RWPE2 (cell line): ENCODE measurements around the gene DMRTC2.

Experiments
- ATAC-seq: fragments of 200-7000 bp; cut with Tn5 transposase; 3 replicates; pipeline ENCODE4 v1.9.1; 2021; ENCODE audit warnings: low read depth
- DNase-seq: peaks from one replicate; pipeline ENCODE4 v3.0.0-alpha.2; 2020; ENCODE audit warnings: low spot score
- H3K27ac ChIP-seq: fragments of 450-650 bp; 2 replicates; pipeline ENCODE4 v1.5.1; 2017; ENCODE audit warnings: mild to moderate bottlenecking; ENCODE audit not compliant: poor library complexity, severe bottlenecking
- H3K27me3 ChIP-seq: fragments of 250-450 bp; sonication (Bioruptor Pico); 2 replicates; pipeline ENCODE4 v1.5.1; 2021; ENCODE audit warnings: mild to moderate bottlenecking, moderate library complexity; ENCODE audit not compliant: insufficient read depth, poor library complexity, severe bottlenecking
- H3K36me3 ChIP-seq: fragments of 250-450 bp; sonication (Bioruptor Pico); 2 replicates; pipeline ENCODE4 v1.5.1; 2020; ENCODE audit warnings: low read depth, mild to moderate bottlenecking, moderate library complexity
- H3K4me1 ChIP-seq: fragments of 250-450 bp; sonication (Bioruptor Pico); 2 replicates; pipeline ENCODE4 v1.5.1; 2021; ENCODE audit warnings: mild to moderate bottlenecking, moderate library complexity; ENCODE audit not compliant: insufficient read depth, poor library complexity, severe bottlenecking
- H3K4me3 ChIP-seq: fragments of 250-450 bp; sonication (Bioruptor Pico); 2 replicates; pipeline ENCODE4 v1.5.1; 2021; ENCODE audit warnings: mild to moderate bottlenecking, moderate library complexity; ENCODE audit not compliant: severe bottlenecking
- H3K9me3 ChIP-seq: fragments of 250-450 bp; sonication (Bioruptor Pico); 2 replicates; pipeline ENCODE4 v1.5.1; 2021; ENCODE audit warnings: mild to moderate bottlenecking, moderate library complexity; ENCODE audit not compliant: severe bottlenecking
- TF ChIP-seq, protein P1 (sequence below): fragments of 450-650 bp; IDR thresholded peaks from one replicate; pipeline ENCODE4 v1.5.1; 2017; ENCODE audit warnings: mild to moderate bottlenecking, moderate library complexity; ENCODE audit not compliant: poor library complexity, severe bottlenecking

The DMRTC2 gene

DNA sequence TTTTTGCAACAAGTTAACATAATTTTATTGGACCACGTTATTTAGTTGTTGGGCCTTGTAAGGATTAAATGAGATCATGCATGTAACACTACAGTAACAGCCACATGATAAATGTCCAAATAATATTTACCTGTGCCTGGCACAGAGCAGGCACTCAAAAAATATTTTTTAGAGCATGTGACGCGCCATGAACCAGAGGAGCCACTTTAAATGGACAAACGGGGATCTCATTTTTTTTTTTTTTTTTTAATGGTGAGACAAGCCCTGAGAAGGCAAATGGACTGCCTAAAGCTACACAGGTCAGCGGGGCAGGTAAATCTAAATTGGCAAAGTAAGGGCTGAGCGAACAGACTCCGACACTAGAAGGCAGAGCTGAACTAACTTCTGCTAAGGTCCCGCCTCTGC, 14.4 kb downstream of the DMRTC2 start:
- no peak for ATAC-seq
- TF ChIP-seq, protein P1, sequence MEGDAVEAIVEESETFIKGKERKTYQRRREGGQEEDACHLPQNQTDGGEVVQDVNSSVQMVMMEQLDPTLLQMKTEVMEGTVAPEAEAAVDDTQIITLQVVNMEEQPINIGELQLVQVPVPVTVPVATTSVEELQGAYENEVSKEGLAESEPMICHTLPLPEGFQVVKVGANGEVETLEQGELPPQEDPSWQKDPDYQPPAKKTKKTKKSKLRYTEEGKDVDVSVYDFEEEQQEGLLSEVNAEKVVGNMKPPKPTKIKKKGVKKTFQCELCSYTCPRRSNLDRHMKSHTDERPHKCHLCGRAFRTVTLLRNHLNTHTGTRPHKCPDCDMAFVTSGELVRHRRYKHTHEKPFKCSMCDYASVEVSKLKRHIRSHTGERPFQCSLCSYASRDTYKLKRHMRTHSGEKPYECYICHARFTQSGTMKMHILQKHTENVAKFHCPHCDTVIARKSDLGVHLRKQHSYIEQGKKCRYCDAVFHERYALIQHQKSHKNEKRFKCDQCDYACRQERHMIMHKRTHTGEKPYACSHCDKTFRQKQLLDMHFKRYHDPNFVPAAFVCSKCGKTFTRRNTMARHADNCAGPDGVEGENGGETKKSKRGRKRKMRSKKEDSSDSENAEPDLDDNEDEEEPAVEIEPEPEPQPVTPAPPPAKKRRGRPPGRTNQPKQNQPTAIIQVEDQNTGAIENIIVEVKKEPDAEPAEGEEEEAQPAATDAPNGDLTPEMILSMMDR: no peak
- H3K27ac ChIP-seq: peak overlapping the region; percentile 87
- H3K36me3 ChIP-seq: peaks cover 39% of the 10 kb centered on the region
- no peaks in the 10 kb centered on the region for H3K9me3 ChIP-seq
- H3K4me1 ChIP-seq: peaks cover 13% of the 10 kb centered on the region
- peak overlapping the region; percentile 90 for H3K4me3 ChIP-seq
- DNase-seq: no peak
- H3K27me3 ChIP-seq: no peaks in the 10 kb centered on the region

DNA sequence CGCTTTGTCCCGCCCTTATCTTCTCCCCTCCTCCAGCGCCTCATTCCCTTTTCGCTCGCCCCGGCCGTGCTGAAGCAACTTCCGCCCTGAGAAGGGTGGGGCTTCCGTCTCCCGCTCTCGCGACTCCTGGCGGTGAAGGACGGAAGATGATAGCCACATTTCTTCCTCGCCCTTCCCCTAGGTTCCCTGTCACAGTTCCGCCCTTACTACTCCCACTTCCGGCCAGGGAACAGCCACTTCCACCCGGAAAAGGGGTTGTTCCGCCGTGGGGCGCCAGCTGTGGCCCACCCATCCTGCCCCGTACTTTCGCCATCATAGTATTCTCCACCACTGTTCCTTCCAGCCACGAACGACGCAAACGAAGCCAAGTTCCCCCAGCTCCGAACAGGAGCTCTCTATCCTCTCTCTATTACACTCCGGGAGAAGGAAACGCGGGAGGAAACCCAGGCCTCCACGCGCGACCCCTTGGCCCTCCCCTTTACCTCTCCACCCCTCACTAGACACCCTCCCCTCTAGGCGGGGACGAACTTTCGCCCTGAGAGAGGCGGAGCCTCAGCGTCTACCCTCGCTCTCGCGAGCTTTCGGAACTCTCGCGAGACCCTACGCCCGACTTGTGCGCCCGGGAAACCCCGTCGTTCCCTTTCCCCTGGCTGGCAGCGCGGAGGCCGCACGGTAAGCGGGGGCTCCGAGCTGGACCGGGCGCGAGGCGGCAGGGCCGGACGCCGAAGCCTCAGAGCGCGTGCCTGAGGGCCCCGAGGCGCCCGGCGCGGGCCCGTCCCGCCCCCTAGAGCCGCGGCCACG, 15.0 kb downstream of the DMRTC2 start, which contains the start of gene RPS19:
Gene RPS19 (plus strand): TSS at position 638 of the 801 bp plus-strand sequence. CDS start 520 bp downstream, outside the sequence.
- Histone ChIP-seq H3K27me3 (no peaks in the 10 kb centered on the region), H3K4me3 (peak within 1 kb of the TSS; percentile 90), H3K9me3 (no peaks in the 10 kb centered on the region), H3K36me3 (peaks cover 45% of the 10 kb centered on the region), H3K4me1 (peaks cover 13% of the 10 kb centered on the region), H3K27ac (peak within 1 kb of the TSS; percentile 87)
- peak; percentile 95 for DNase-seq
- ATAC-seq: peak; percentile 84
- TF ChIP-seq, protein P1: peak; percentile 66

DNA sequence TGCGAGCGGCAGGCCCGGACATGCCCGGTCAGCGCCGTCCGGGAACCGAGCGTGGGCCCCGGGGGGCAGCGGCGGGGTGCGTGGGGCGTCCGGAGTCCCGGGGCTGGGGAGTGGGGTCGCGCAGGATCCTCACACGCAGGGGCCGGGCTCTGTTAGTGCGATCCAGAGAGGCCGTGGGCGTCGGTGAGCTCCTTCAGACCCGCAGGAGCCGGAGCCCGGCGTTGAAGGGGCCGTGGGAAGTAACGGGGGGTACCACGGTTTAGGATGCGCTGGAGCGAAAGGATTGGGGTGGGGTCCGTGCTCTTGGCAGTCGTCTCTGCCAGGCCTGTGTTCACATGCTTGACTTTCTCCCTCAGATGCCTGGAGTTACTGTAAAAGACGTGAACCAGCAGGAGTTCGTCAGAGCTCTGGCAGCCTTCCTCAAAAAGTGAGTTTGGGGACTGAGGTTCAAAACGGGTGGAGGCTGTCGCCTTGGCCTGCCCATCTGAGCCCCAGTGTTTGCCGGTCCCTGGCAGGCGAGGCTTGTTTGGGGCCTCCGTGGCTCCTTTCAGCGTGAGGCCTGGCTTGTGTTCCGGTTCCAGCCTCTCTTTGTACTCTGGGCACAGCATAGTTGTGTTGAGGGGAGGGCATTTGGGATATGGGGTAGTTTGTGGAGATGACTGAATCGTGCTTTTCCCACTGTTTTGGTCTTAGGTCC, 15.7 kb downstream of the DMRTC2 start:
- TF ChIP-seq, protein P1: no peak
- Histone ChIP-seq H3K27ac (peak overlapping the region; percentile 87), H3K4me3 (peak overlapping the region; percentile 90), H3K36me3 (peaks cover 52% of the 10 kb centered on the region), H3K27me3 (no peaks in the 10 kb centered on the region), H3K9me3 (no peaks in the 10 kb centered on the region), H3K4me1 (peaks cover 13% of the 10 kb centered on the region)
- ATAC-seq (no peak), DNase-seq (no peak)

DNA sequence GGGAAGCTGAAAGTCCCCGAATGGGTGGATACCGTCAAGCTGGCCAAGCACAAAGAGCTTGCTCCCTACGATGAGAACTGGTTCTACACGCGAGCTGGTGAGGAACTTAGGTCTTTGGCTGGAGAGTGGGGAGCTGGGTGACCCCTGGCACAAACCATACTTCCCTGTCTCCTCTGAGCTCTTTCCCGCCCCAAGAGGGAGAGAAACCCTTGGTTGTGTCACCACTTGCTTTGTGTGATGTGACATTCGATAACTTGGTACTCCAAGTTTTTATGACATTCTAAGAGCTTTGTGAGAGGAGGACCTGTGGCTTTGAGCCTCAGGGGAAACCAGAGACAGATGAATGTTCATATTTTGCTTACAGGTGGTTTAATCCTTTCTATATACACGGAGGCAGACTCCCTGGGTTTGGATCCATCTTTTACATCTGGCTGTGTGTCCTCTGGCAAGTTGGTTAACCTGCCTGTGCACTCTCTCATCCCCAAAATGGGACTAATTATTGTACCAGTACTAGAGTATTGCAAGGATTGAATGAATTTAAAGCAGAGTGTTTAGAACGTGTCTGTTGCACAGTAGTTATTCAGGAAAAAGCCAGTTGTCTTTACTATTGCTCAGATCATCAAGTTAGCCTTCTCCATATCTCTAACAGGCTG, 16.4 kb downstream of the DMRTC2 start:
- TF ChIP-seq, protein P1: no peak
- Histone ChIP-seq H3K27me3 (no peaks in the 10 kb centered on the region), H3K36me3 (peaks cover 59% of the 10 kb centered on the region), H3K9me3 (no peaks in the 10 kb centered on the region), H3K4me3 (peak overlapping the region; percentile 90), H3K4me1 (peaks cover 13% of the 10 kb centered on the region), H3K27ac (peak overlapping the region; percentile 87)
- ATAC-seq (no peak), DNase-seq (no peak)
